ENCODE measurements around the gene NHLRC2.
"Not testable (repeated sequence)": the region's sequence is repeated elsewhere in the genome, so short reads cannot be mapped to it uniquely, and the experiment has no call there.

The NHLRC2 gene

GRCh38 chr10:113854013-113854760 is at the start of gene NHLRC2, which contains the start of gene DCLRE1A:
NHLRC2 (plus strand) TSS chr10:113854661; CDS start chr10:113854873, 212 bp downstream.
DCLRE1A (minus strand) TSS chr10:113854082; CDS start chr10:113853182, 900 bp downstream.
- peak; percentile 1 to 88 (median 76) for DNase-seq

GRCh38 chr10:113806503-113806902 is 48.0 kb upstream of the NHLRC2 start:
- DNase-seq = no peak

- no peak for DNase-seq
These were observed 46.3 kb upstream of the NHLRC2 start for GRCh38 chr10:113808168-113808567.

- not testable (repeated sequence) for DNase-seq
These were observed 39.8 kb upstream of the NHLRC2 start for GRCh38 chr10:113814700-113815099.

- DNase-seq = no peak
These were observed 34.5 kb upstream of the NHLRC2 start for GRCh38 chr10:113819989-113820388.

- DNase-seq = no peak
These were observed 34.0 kb upstream of the NHLRC2 start for GRCh38 chr10:113820507-113820906.

- not testable (repeated sequence) for DNase-seq
These were observed 33.2 kb upstream of the NHLRC2 start for GRCh38 chr10:113821306-113821705.

GRCh38 chr10:113822174-113822573 is 32.3 kb upstream of the NHLRC2 start:
- DNase-seq = no peak

GRCh38 chr10:113823389-113823788 is 31.1 kb upstream of the NHLRC2 start:
- no peak for DNase-seq

GRCh38 chr10:113825791-113826190 is 28.7 kb upstream of the NHLRC2 start:
- no peak for DNase-seq

- not testable (repeated sequence) for DNase-seq
These were observed 25.9 kb upstream of the NHLRC2 start for GRCh38 chr10:113828567-113828966.

GRCh38 chr10:113842171-113842570 is 12.3 kb upstream of the NHLRC2 start:
- DNase-seq = no peak

- no peak for DNase-seq
These were observed 10.4 kb upstream of the NHLRC2 start for GRCh38 chr10:113843972-113844485.

- DNase-seq = no peak
These were observed 8.4 kb upstream of the NHLRC2 start for GRCh38 chr10:113846036-113846435.

- no peak for DNase-seq
These were observed 5.2 kb upstream of the NHLRC2 start for GRCh38 chr10:113849140-113849803.

GRCh38 chr10:113849946-113850345 is 4.5 kb upstream of the NHLRC2 start:
- DNase-seq = no peak

- no peak for DNase-seq
These were observed 866 bp upstream of the NHLRC2 start for GRCh38 chr10:113853578-113854012.

GRCh38 chr10:113854761-113855588 is 514 bp downstream of the NHLRC2 start:
- DNase-seq = peak in 12 of 14 donors; percentile 37 to 88 (median 66)

- DNase-seq = no peak
These were observed 2.1 kb downstream of the NHLRC2 start for GRCh38 chr10:113856563-113856962.

- DNase-seq = no peak
These were observed 2.7 kb downstream of the NHLRC2 start for GRCh38 chr10:113857210-113857609.

- DNase-seq = no peak
These were observed 4.1 kb downstream of the NHLRC2 start for GRCh38 chr10:113858541-113858940.

- DNase-seq = no peak
These were observed 4.8 kb downstream of the NHLRC2 start for GRCh38 chr10:113859261-113859660.

- no peak for DNase-seq
These were observed 11.4 kb downstream of the NHLRC2 start for GRCh38 chr10:113865901-113866300.

Data from C1 segment of cervical spinal cord (tissue), 14 donors.